GM19351 (cell line): Measurements from ENCODE around the gene FNDC4.
"Not testable (repeated sequence)": the region's sequence is repeated elsewhere in the genome, so short reads cannot be mapped to it uniquely, and the experiment has no call there.

ENCODE experiments used
- ATAC-seq: cut with Tn5 transposase; IDR thresholded peaks from one replicate; pipeline ENCODE4 v1.9.1; 2021; ENCODE audit warnings: mild to moderate bottlenecking, moderate library complexity; ENCODE audit not compliant: unreplicated experiment

Gene FNDC4, protein sequence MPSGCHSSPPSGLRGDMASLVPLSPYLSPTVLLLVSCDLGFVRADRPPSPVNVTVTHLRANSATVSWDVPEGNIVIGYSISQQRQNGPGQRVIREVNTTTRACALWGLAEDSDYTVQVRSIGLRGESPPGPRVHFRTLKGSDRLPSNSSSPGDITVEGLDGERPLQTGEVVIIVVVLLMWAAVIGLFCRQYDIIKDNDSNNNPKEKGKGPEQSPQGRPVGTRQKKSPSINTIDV

DNA sequence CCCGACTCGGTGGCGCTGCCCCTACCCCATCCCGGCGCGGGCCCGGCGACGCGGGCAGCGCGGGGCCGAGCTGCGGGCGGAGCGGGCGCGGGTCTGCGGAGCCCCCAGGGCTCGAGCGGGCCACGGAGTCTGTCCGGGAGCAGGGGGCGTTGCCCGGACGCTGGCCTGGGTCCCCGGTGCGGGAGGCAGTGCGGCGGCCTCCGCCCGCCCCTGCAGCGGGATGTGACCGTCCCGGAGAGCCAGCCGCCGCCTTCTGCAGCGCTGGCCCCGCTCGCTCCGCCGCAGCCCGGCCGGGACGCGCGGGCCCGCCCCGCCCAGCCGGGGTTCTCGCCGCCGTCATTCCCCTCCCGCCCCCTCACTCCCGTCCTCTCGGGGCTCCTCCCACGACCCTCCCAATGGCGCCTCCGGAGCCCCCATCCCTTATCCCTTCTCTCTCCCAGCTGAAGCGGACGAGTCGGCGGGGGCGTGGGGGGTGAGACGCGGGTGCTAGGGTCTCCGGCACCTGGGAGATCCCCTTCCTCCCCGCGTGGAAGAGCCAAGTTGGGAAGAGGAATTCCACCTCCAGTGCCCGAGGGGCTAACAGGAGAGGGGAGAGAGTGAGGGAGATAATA is at the start of gene FNDC4:
TSS of gene FNDC4 (minus strand) at position 257 of the 611 bp plus-strand sequence. CDS start 521 bp downstream, outside the sequence.
- no peak for ATAC-seq

- ATAC-seq: no peak
Observed at GRCh38 chr2:27544143-27544821, 49.3 kb upstream of the FNDC4 start.

DNA sequence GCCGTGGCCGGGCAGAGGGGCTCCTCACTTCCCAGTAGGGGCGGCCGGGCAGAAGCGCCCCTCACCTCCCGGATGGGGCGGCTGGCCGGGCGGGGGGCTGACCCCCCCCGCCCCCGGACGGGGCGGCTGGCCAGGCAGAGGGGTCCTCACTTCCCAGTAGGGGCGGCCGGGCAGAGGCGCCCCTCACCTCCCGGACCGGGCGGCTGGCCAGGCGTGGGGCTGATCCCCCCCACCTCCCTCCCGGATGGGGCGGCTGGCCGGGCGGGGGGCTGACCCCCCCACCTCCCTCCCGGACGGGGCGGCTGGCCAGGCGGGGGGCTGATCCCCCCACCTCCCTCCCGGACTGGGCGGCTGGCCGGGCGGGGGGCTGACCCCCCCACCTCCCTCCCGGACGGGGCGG is 44.6 kb upstream of the FNDC4 start:
- not testable (repeated sequence) for ATAC-seq

DNA sequence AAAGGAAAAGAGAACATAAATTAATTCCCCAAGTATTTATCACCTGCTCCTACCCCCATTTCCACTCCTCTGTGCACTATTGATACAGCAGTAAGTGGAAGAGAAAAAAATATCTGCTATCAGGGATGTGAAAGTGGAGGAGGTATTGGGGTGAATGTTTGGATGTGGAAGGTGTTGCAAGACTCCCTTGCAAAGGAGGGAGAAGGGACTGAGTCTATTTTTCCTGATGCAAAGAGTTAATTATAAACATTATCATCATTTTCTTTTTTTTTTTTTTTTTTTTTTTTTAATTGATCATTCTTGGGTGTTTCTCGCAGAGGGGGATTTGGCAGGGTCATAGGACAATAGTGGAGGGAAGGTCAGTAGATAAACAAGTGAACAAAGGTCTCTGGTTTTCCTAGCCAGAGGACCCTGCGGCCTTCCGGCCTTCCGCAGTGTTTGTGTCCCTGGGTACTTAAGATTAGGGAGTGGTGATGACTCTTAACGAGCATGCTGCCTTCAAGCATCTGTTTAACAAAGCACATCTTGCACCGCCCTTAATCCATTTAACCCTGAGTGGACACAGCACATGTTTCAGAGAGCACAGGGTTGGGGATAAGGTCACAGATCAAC is 43.9 kb upstream of the FNDC4 start:
- ATAC-seq: not testable (repeated sequence)

DNA sequence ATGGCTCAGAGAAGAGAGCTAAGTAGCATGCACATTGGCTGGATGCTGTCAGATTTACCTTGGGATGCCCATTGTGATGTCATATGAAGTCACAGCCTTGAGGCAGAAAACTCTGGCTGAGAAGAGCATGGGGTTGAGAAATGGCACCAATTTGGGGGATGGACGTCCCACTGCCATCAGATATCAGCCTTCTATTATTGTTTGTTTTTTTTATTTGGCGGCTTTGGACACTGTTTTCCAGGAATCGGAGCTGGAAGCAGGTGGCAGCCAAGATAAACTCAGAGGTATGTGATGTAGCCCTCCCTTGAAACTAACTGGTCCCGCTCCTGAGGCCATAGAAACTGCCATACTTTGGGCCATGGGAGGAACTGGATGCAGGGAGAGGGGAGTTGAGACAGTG is 42.3 kb upstream of the FNDC4 start:
- no peak for ATAC-seq

- ATAC-seq: no peak
Observed at GRCh38 chr2:27531983-27532382, 37.0 kb upstream of the FNDC4 start.

- no peak for ATAC-seq
Observed at GRCh38 chr2:27527182-27527581, 32.2 kb upstream of the FNDC4 start.

DNA sequence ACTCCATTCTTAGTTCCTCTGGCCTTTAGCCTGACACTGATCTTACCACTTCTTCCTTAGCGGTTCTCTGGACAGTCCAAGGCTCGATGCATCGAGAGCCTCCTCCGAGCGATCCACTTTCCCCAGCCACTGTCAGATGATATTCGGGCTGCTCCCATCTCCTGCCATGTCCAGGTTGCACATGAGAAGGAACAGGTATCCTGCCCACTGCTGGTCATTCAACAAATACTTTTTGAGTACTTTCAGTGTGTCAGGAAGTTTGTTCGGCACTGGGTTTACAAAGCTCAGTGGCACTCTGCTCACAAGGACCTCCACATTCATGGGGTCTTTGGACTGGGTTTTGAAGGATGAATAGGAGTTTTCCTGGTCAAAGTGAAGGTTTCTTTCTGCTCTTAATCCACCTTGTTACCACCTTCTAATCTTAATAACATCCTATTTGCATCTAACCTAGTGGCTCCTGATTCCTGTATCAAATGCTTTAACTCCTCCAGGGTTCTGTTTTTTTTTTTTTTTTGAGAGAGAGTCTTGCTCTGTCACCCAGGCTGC is 27.5 kb upstream of the FNDC4 start:
- no peak for ATAC-seq

DNA sequence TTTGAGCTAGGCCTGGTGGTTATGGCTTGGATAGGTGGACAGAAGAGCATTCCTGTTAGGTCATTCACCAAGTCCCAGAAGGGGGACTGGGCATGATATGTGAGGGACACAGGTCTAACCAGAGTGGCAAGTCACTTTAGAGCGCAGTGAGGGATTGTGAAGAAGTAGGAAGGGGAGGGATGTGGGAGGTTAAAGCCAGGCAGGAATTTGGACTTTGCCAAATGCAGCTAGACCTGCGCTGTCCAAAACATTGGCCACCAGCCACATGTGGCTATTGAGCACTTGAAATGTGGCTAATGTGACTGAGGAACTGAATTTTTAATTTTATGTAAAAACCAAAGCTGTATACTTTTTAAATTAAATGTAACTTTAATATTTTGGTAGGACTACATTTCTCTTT is 25.3 kb upstream of the FNDC4 start:
- no peak for ATAC-seq

GRCh38 chr2:27518782-27519113 is 23.7 kb upstream of the FNDC4 start:
- ATAC-seq: no peak

GRCh38 chr2:27518113-27518781 is 23.2 kb upstream of the FNDC4 start:
- no peak for ATAC-seq

- ATAC-seq: no peak
Observed at GRCh38 chr2:27509326-27509725, 14.3 kb upstream of the FNDC4 start.

GRCh38 chr2:27507293-27507692 is 12.3 kb upstream of the FNDC4 start:
- ATAC-seq: no peak

DNA sequence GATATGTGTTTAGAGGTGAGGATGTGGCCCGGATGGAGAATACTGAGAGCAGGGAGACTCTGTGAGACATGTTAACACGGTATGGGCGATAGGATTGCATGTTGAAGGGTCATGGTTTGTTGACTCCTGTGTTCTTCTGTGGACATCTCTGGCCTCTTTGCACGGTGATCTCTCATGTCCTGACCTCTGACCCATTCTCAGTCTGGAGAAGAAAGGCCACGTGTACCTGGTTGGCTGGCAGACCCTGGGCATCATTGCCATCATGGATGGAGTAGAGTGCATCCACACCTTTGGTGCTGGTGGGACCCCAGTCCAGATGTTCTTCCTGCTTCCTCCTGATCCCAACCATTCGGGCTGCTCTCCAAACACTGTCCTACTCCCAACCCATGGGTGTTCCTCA is 11.6 kb upstream of the FNDC4 start:
- ATAC-seq: no peak

- no peak for ATAC-seq
Observed at GRCh38 chr2:27502142-27502541, 7.1 kb upstream of the FNDC4 start.

DNA sequence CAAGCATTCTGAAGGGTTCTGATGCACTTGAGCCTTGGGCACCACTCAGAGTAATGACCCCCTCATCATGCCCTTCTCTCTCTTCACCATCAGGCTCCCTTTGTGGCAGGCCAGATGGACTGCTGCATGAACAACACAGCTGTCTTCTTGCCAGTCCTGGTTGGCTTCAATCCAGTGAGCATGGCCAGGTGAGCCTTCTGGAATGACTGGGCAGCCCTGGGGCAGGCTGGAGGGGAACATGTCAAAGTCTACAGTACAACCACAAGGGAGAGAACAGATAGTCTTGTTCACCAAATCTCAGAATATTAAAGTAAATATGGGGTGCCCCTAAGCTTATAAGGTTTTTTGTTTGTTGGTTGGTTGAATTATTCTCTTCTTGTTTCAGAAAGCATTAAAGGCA is 6.0 kb upstream of the FNDC4 start:
- ATAC-seq: no peak

DNA sequence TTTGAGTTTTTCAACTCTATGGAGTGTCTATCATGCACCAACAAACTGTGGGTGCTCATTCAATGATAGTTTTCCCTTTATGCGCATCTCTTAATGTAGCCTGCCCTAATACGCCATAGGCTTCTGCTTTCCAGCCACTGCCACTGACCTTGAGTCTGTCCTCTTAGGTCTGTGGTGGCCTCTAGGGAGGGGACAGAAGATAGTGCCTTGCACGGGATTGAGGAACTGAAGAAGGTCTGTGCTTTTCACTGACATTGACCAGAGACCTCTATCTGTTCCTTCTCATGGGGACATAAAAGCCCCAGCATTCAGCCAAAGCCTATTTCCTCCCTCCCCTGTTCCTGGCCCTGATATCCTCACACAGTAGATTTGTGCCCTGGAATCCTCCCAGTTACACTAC is 4.0 kb upstream of the FNDC4 start:
- ATAC-seq: no peak

- ATAC-seq: no peak
Observed at GRCh38 chr2:27497288-27497627, 2.3 kb upstream of the FNDC4 start.

DNA sequence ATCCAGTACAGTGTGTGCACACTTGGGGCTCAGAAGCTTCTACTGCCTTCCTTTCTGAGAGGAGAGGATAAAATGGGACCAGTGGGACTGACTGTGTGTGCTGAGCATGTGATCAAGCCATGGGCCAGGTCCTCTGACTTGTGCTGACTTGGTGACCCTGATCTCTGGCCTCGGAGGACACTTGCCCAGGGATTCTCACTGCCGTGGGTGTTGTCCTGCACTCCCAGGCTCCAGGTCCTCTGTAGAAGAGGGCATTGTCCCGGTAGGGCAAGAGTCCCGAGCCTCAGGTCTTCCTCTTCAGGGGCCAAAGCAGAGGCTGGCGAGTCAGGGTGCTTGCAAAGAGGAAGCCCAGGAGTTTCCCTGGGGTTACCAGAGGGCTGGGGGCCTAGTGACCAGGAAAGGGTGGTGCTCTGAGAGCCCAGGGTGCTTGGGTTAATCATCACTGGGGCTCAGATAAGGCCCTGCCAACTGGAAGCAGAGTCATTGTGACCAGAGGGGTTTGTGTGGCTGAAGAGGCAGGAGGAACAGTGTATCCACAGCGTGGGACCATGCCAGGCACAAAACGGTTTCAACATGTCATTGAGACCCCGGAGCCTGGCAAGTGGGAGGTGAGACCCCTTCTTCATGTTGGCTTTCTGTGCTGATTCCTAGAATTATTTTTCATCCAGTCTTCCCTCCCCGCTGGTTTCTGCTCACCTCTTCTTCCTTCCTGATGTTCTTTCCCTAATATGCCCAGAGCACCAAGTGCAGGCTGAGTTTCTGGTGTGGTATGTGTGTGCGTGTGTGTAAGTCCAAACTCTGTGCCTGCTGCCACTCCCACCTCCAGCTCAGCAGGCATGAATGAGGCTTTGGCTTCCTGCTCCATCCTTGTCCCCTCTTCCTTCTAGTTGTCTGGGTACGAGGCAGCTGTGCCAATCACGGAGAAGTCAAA is 1.6 kb upstream of the FNDC4 start, which contains the start of gene GCKR:
TSS of gene GCKR (plus strand) at position 483 of the 931 bp plus-strand sequence. CDS start at position 549, 66 bp downstream.
- no peak for ATAC-seq

GRCh38 chr2:27495840-27496356 is 898 bp upstream of the FNDC4 start:
- no peak for ATAC-seq
